KMS-11 (cell line): ENCODE measurements around the gene TMA7.

Source experiments
- H2AFZ ChIP-seq: fragments of 200-600 bp; sonication (generic); 2 replicates; pipeline ENCODE4 v1.6.1; 2016; ENCODE audit warnings: antibody characterized with exemption, mixed run types, low read depth
- H3K27ac ChIP-seq: fragments of 200-600 bp; sonication (generic); 2 replicates; pipeline ENCODE4 v1.6.1; 2016; ENCODE audit warnings: mild to moderate bottlenecking, mixed run types
- H3K27me3 ChIP-seq: fragments of 200-600 bp; sonication (generic); 2 replicates; pipeline ENCODE4 v1.6.1; 2017; ENCODE audit warnings: mild to moderate bottlenecking, low read depth, mixed run types, moderate library complexity; ENCODE audit not compliant: insufficient read depth
- H3K36me3 ChIP-seq: fragments of 200-600 bp; sonication (generic); 2 replicates; pipeline ENCODE4 v1.6.1; 2017; ENCODE audit warnings: mild to moderate bottlenecking, mixed run types; ENCODE audit not compliant: insufficient read depth
- H3K4me1 ChIP-seq: fragments of 200-600 bp; sonication (generic); 2 replicates; pipeline ENCODE4 v1.6.1; 2016; ENCODE audit warnings: mild to moderate bottlenecking, low read depth, mixed run types; ENCODE audit not compliant: poor library complexity, severe bottlenecking
- H3K4me2 ChIP-seq: fragments of 200-600 bp; sonication (generic); 2 replicates; pipeline ENCODE4 v1.7.0; 2016; ENCODE audit warnings: mild to moderate bottlenecking, mixed run types
- H3K4me3 ChIP-seq: fragments of 200-600 bp; sonication (generic); IDR thresholded peaks from 2 replicates; pipeline ENCODE4 v1.6.1; 2017; ENCODE audit warnings: low read depth, low read length, mixed read lengths; ENCODE audit not compliant: insufficient read depth
- H3K79me2 ChIP-seq: fragments of 200-600 bp; sonication (generic); 2 replicates; pipeline ENCODE4 v1.6.1; 2016; ENCODE audit warnings: low read depth, mixed run types; ENCODE audit not compliant: insufficient read depth
- H3K9ac ChIP-seq: fragments of 200-600 bp; sonication (generic); 2 replicates; pipeline ENCODE4 v1.6.1; 2016; ENCODE audit warnings: mild to moderate bottlenecking, mixed run types
- H4K20me1 ChIP-seq: fragments of 200-600 bp; sonication (generic); 2 replicates; pipeline ENCODE4 v1.6.1; 2016; ENCODE audit warnings: mild to moderate bottlenecking, mixed run types; ENCODE audit not compliant: insufficient read depth
- TF ChIP-seq, protein P1 (sequence below): fragments of 200-600 bp; sonication (generic); conservative IDR thresholded peaks from 2 replicates; pipeline ENCODE4 v1.6.1; 2017; ENCODE audit warnings: low read depth, mild to moderate bottlenecking, antibody characterized with exemption, low read length, moderate library complexity, mixed read lengths

Gene TMA7

DNA sequence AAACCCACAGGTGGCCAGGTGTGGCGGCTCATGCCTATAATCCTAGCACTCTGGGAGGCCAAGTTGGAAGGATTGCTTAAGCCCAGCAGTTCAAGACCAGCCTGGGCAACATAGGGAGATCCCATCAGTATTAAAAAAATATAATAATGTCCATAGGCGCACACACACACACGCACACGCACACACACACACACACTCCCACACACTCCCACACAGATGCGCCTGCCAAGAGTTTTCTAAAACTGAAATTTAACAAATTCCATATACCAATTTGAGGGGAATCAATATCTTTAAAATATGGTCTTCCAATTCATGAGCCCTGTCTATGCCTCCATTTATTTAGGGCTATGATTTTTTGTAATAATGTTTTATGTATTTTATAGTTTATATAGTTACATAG is 46.9 kb downstream of the TMA7 start:
- H3K36me3 ChIP-seq = no peaks in the 10 kb centered on the region
- H4K20me1 ChIP-seq = no peaks in the 10 kb centered on the region
- peaks cover 4% of the 10 kb centered on the region for H3K4me1 ChIP-seq
- TF ChIP-seq, protein P1, sequence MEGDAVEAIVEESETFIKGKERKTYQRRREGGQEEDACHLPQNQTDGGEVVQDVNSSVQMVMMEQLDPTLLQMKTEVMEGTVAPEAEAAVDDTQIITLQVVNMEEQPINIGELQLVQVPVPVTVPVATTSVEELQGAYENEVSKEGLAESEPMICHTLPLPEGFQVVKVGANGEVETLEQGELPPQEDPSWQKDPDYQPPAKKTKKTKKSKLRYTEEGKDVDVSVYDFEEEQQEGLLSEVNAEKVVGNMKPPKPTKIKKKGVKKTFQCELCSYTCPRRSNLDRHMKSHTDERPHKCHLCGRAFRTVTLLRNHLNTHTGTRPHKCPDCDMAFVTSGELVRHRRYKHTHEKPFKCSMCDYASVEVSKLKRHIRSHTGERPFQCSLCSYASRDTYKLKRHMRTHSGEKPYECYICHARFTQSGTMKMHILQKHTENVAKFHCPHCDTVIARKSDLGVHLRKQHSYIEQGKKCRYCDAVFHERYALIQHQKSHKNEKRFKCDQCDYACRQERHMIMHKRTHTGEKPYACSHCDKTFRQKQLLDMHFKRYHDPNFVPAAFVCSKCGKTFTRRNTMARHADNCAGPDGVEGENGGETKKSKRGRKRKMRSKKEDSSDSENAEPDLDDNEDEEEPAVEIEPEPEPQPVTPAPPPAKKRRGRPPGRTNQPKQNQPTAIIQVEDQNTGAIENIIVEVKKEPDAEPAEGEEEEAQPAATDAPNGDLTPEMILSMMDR = no peak
- no peak overlapping the region for H2AFZ ChIP-seq
- H3K27ac ChIP-seq = no peak overlapping the region
- no peaks in the 10 kb centered on the region for H3K27me3 ChIP-seq
- no peak overlapping the region for H3K4me3 ChIP-seq
- no peaks in the 10 kb centered on the region for H3K79me2 ChIP-seq
- H3K9ac ChIP-seq = no peak overlapping the region
- H3K4me2 ChIP-seq = no peak overlapping the region

DNA sequence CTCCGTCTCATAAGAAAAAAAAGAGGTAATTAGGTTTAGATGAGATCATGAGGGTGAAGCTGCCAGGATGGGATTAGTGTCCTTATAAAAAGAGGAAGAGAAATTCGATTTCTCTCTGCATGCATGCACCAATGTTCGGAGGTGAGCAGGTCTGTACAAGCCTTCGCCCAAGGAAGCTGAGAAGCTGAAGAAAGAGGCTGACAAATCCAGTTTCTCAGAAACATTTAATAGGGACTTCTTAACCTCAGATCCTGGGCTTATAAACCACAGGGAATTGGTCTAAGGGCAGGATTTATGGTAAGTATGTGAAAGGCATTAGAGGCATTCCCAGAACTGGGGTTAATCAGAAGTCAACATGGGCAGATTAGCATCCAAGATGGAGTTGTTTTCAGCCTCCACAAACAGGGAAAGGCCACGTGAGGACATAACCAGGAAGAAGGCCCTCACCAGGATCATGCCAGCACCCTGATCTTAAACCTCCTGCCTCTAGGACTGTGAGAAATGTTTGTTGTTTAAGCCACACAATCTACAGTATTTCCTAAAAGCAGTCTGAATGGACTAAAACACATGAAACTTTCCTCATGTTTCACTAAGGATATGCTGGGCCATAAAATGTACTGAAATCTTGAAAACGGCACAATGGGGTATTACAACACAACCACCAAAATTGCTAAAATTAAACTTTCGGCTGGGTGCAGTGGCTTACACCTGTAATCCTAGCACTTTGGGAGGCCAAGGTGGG is 52.6 kb downstream of the TMA7 start:
- Histone ChIP-seq H2AFZ (no peak overlapping the region), H4K20me1 (no peaks in the 10 kb centered on the region), H3K27ac (no peak overlapping the region), H3K4me2 (no peak overlapping the region), H3K27me3 (no peaks in the 10 kb centered on the region), H3K79me2 (no peaks in the 10 kb centered on the region), H3K4me1 (no peaks in the 10 kb centered on the region), H3K9ac (no peak overlapping the region), H3K4me3 (no peak overlapping the region), H3K36me3 (no peaks in the 10 kb centered on the region)
- TF ChIP-seq, protein P1 = no peak

DNA sequence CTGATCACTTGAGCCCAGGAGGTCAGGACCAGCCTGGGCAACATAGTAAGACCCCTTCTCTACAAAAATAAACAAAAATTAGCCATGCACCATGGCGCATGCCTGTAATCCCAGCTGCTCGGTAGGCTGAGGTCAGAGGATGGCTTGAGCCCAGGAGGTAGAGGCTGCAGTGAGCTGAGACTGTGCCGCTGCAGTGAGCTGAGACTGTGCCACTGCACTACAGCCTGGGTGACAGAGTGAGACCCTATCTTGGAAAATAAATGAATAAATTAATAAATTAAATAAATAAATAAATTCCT is 53.1 kb downstream of the TMA7 start:
- Histone ChIP-seq H3K4me1 (no peaks in the 10 kb centered on the region), H3K4me2 (no peak overlapping the region), H4K20me1 (no peaks in the 10 kb centered on the region), H3K36me3 (no peaks in the 10 kb centered on the region), H3K4me3 (no peak overlapping the region), H3K27me3 (no peaks in the 10 kb centered on the region), H3K79me2 (no peaks in the 10 kb centered on the region), H2AFZ (no peak overlapping the region), H3K9ac (no peak overlapping the region), H3K27ac (no peak overlapping the region)
- TF ChIP-seq, protein P1 = no peak
